Iris pigment epithelial cell (primary cell): ENCODE data around the gene KCND3.

ENCODE experiments used
- DNase-seq: peaks from one replicate; pipeline ENCODE4 v3.0.0-alpha.2; 2011; ENCODE audit warnings: low read depth

The KCND3 gene

DNA sequence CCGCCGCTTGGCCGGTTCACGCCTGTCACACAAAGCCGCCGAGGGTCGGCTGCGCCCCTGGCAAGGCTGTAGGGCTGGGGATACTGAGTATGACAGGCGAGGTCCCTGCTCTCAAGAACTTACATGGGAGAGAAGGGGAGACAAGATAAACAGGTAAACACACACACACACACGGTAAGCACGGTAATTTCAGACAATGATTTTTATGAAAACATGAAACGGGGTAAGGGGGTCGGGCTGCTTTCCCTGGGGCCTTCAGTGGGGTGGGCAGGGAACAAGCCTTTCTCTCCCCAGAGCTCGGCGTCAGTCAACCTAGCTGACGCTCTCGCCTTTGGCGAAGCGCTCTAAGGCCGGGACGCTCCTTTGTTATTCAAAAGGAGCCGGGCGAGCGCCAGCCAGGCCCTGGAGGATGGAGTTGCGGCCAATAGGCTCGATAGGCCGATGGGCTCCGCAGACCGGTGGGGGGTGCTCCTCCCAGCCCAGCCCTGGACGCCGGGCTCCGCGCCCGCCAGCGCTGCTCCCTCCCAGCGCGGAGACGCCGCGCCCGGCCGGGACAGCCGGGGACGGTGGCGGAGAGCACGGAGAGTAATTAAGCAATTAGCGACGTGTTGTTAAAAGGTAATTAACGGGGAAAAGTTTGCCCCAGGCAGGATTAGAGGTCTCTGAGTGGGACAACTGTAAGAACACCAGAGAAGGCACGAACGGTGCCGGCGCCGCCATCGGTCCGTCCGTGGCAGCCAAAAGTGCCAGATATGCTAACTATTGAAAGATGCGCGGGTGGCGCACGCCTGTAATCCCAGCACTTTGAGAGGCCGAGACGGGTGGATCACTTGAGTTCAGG, 249.3 kb downstream of the KCND3 start:
- DNase-seq, result peak; percentile 76

DNA sequence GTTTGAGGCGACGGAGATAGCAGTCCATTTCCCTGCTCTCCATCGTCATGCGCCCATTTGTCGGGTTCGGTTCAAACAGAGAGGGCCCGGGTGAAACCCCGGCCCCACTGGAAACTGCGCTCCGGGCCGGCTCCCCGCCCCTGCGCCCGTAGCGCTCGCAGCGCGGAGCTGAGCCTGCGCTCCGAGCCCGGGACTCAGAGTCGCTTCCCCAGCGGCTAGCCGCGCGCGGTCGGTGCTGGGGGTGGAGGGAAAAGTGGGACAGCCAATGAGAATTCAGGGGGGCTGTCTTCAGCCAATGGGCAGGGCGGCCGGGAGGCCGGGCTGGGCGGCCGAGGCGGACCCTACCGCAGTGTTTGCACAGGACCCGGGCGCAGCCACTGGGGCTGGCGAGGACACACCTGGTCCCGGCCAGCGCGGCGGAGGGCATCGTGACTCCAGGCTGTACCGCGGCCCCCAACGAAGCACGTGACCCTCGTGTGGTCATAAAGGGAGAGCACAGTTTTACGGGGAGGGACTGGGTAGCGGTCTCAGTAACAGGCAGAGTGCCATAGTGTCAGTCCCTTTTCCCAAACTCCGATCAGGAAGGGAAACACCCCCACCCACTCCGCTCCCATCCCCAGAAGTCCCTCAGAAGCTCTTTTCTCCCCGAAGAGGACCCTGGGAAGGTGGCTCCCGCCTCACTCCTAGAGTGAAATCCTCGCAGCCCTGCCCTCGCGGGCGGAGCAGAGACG, 250.1 kb downstream of the KCND3 start, which contains the start of gene INKA2:
Gene INKA2, minus strand, starts transcription at position 202 of the 731 bp plus-strand sequence. Its CDS starts 153 bp downstream, at position 49.
- peak; percentile 89 for DNase-seq

DNA sequence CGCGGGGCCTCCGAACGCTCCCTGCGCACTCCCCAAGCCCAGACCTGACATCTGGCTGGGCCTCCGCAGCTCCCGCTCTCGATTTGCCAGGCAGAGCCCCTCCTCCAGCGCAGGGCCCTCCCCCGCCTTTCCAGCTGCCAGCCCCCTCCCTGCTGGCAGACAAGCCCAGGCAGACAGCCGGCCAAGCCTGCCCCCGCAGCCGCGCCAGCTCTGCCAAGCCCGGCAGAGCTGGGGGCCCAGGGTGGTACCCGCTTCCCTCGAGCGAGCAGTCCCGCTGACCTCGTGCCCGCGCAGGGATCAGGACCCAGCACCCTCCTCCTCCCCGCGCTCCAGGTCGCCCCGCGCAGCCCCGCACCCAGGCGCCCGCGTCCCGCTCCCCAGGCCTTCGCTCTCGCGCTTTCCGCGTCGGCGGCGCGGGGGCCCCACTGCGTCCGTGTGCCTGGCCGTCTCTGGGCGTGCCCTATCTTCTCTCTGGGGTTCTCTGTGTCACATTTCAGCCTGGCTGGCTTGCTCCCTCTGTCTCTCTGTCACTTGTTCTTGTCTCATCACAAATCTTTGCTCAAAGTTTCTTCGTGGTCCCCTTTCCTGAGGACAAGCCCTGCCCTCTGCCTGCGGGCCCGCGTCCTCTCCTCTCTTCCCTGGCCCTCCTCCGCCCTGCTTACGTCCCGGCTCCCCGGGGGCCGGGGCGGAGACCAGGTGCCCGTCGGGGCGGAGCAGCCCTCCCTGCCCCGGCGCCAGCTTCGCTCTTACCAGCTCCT, 250.9 kb downstream of the KCND3 start:
- DNase-seq, result peak; percentile 50

DNA sequence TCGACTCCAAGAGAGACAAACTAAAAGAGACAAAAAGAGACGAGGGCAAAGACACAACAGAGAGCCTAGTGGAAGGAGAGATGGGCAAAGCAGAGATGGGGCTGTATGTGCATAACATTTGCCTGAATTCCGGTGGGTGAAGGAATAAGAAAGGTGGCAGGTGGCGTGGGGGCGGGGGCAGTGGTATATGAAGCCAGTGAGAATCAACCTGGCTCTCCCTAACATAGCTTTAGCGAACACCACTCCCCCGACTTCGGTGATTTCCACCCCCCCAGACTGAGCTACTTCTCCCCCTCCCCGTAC, 251.4 kb downstream of the KCND3 start:
- DNase-seq, result no peak

DNA sequence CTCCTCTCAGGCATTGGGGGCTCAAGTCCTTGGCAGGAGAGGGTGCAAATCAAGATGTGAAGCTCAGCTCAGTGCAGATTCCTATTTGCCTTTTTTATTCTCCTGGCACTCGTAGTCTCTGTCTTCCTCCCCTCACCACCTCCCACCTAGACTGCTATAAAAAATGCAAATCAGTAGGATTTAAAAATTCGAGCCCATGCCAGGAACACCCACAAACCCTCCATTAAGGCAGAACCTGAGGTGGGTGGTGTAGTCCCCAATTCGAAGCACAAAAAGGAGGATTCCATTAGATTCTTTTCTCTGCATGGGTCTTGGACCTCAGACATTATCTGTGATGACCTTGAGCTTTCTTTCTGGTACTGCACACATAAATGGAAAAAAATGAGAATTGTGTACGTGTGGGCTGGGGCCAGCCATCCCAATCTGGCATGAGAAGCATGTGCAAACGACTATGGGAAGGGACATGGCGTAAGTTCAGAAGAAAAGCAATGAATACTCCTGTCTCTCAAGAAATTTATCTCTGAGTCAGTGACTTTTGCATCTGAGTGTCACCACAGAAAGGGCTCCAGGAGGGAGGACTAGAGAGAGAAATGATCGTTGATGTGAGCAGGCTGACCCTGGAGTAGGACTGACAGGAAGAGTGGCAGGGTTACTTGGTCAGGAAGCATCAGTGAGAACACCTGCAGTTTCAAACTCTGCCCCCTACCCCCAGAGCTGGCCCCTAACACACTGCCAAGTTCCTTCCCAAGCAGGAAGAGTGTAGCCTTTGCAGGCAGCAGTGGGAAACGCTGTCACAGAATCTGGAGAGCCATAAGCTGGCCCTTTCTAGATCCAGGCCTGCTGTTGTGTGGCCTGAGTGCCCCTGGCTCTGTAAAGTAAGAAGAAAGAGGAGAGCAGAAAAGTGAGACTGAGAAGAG, 252.0 kb downstream of the KCND3 start:
- DNase-seq, result no peak

DNA sequence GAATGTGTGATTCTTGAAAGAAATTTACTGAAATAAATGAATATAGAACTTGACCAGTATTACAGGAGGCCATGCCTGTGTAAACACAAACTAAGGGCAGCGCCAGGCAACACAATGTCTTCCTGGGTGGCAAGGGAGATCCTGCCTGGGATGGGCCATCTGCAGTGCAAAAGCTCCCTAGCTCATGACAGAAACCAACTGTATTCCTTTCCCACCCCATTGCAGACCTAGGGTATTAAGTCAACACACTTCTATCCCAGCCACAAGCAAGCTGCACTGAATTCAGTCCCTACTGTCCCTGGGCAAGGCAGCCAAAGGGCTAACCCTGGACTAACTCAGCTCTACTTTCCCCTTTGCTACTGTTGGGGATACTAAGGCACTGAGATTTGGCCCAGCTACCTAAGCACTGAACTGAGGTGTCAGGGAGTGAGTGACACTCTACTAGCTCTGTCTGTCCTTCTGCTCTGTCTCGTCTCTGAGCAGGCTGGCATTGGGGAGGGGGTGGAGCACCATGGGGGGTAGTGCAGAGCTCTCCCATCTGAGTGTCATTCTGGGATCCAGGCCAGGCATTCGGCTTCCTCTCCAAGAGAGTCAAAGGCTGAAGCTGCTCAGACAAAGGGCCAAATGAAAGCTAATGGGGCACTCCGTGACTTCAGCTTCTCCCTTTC, 252.8 kb downstream of the KCND3 start:
- peak; percentile 18 for DNase-seq

DNA sequence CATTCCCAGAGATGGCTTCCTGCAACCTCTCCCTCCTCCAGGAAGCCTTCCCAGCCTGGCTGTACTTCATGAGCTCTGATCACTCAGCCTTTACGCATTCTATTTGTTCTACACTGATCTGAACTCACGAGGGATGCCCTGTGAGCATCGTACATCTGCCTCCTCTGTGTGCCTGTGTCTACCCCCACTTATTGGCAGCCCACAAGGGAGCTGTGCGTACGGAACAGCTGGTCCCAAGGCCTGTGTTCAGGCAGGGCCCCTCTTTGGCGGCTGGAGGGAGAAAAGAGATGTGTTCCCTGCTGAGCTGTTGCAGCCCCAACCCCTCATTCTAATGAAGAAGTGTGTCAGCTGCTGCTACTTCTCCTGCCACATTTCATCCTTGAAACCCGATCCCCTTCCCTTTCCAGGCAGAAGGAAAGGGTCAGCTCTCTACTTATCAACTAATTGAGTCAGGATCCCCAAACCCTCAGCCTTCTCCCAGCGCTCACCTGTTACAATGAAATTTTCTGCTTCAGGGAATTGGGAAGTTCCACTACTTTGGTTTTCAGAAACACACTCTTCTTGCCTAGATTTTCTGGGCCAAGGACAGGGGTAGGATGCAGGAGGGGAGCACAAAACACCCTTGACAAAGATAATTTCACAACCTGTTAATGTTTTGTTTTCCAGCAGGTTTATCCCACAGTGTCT, 253.5 kb downstream of the KCND3 start:
- peak; percentile 20 for DNase-seq

DNA sequence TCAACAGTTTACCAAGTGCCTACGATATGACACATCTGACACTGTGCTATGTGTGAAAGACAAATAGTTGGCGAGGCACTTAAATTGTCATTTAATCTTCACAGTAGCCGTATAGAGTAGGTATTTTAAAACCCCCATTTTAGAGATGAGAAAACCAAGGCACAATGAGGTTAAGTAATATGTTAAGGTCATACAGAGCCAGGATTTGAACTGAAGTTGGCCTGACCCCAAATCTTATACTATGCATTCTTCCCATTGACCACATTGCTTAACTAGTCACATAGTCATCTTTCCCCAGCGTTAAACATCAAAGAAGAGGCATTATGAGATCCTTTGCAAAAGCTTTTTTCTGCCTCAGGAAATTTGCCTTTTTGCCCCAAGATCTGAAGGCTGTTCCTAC, 254.1 kb downstream of the KCND3 start:
- DNase-seq, result peak; percentile 38

DNA sequence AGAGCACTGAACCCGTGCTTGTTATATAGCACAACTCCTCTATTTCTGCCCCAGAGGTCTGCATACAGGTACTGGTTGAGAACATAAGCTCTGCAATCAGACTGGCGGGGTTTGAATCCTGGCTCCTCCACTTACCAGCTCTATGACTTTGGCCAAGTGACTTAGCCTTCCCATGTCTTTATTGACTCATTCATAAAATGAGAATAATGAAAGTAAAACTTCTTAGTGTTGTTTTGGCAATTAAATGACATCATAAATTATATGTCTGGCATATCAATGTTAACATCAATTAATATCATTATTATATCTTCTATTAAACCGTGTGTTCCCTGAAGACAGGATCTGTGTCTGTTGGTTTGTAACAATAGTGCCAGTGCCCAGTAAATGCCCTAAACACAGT, 254.6 kb downstream of the KCND3 start:
- no peak for DNase-seq

DNA sequence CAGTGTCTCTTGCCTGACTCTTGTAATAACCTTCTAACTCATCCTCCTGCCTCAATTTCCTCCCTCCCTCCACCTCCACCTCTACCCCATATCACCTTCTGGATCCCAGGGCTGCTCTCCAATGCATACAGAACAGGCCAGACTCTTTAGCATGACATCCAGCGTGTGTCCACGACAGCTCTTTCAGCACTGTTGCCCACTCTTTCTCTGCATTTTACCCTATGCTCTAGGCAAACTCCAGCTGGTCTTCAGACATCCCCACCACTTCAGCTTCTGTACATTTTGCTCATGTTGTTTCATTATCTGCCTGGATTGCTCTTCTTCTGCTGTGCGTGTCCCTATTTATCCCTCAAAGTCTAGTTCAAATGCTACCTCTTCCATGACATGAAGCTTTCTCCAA, 255.0 kb downstream of the KCND3 start:
- no peak for DNase-seq

DNA sequence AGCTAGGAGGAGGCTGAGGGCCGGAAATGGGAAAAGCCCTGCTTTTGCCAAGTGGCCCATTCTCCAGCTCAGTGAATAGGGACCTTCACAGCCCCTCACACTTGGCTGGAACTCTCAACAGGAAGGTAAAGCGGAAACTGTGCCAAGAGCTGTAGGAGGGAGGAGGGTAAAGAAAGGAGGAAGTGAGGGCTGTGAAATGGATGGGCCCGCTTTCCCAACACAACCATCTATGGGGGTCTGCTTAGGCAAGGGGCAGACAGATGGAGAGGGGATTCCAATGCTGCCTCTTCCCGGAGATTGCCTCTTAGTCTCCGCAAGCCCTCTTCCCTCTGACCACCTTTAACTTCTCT, 255.5 kb downstream of the KCND3 start:
- no peak for DNase-seq

DNA sequence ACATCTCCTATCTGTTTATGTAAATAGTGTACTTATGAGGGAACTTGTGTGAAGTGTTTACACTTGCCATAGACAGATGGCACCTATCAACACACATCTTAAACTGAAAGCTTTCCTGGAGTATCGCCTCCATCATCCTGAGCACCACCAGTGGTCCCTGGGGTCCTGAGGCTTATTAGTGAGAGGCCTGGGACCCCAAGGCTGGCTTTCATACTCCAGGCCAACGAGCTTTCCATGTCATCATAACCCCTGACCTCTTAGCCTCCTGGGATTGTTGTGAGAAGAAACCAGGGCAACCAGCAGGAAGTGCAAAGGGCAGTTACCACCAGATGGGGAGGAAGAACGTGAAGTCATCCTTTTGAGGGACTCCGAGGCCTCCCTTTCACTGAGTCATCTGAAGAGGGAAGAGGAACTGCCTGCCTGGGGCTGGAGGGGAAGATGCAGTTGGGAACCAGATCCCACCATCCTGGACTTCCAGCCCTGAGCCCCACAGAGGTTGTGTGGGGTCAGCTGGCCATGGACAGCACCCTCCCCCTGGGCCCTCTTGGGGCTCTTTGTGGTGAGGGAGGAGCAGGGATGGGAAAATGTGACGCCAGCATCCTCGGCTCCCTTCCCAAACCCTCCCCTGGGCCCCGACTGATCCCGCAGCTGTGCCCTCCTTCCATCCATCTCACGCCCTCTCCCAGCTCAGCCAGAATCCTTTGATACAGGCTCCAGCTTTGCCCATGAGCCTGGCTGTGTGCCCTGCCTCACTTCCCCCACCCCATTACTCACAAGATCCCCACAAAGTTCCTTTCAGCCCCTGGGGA, 256.1 kb downstream of the KCND3 start:
- DNase-seq, result peak; percentile 76

DNA sequence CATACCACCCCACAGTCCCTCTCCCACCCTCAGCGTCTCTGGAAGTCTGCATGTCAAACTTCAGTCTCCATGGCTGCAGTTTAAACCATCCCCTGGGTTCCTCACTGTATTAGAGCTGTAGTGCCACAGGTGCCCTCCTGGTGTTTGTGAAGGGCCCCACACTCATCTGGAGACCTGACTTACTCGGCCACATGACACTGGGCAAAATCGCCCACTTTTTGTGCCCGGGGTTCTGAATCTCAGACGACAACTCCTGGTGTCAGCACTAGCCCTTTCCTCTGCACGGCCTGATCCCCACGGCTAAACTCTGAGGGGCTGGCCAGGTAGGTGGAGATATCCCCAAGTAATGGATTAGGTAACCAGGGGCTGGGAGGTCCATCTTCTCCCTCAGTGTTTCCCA, 256.8 kb downstream of the KCND3 start:
- no peak for DNase-seq

DNA sequence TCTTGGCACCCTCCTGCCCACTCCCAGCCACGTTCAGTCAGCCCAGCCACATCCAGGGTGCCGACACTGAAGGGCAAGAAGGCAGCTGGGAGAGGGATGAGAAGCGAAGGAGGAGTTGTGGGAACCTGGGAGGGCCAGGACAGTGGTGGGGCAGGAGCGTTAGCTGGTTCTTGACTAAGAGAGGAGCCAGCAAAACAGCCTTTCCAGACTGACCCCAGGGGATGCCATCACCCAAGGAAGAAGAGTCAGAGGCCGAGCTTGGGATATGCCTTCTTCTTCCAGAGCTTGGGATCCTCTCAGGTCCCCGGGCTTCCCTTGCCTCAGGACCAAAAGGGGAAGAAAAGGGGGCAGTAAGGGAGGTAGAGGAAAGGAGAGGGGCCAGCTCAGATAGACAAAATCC, 257.5 kb downstream of the KCND3 start:
- DNase-seq, result no peak

DNA sequence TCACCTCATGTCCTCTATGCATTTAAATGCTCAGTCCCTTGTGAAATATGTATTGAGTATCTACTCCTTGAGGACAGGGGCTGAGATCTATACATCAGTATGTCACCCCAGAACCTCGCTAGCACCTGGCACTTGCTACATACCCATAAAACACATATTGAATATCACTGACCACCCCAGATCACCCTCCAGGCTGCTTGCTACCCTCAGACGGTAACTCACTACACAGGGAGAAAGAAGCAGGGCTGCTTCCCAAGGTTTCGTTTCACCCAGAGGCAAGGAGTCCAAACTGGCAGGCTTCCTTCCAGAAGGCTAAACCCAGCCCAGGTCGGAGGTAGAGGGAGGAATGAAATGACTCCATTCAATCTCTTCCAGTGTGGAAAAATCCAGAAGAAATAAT, 258.8 kb downstream of the KCND3 start:
- no peak for DNase-seq

DNA sequence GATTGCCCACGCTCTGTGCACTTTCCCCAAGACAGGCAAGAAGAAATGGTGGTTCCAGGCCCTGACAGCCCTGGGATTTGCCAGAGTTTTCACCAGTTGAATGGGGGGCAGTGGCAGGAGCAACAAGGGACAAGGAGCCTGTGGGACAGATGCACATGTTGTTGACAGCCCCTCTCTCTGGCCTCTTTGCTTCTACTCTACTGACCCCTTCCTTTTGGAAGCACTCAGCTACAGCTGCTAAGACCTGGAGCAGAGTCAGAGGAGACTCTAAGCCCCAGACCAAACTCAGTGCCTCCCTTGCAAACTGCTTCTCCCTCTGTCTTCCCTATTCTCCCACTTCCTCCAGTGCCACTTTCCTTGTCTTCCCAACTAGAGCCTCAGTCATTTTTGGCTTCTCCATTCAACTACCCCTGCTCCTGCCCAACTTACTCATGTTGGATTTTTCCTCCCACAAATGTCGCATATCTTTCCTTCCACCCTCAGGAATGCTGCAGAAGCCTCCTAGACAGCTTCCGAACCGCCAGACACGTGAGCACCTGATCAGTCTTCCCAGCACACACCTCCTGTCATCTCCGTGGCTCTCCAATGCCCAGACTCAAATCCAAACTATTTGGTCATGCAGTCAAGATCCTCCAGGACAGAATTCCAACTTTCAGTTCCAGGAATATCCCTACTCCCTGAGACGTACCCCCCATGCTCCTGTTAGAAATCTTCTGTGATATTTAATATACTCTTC, 259.4 kb downstream of the KCND3 start:
- no peak for DNase-seq

DNA sequence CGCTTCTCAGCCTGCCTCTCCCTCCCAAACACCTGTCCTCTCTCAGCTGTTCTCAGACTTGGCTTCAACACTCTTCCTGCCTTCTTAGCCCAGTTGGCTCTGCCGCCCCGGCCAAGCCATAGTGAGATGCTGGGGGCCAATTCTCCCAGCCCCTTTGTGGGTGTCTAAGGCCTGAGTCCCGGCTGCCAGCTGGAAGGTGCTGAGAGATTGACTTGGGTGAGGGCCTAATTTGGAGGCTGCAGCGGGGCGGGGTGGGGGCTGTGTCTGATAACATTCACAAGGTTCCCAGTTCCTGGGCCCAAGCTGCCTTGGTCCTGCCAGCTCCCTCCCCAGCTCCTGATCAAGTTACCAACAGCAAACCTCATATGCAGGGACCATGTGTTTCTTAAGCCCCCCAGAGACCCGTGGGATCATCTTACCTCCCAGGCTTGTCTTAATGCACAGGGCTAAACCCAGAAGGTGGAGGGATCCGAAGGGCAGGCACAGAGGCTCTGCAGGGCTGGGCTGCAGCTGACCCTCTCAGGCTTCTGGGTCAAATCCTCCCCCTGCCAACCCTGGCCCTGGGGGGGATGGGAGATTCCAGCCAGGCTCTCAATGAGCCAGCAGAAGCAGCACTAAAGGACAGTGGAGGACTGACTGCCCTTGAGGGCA, 260.1 kb downstream of the KCND3 start:
- no peak for DNase-seq

DNA sequence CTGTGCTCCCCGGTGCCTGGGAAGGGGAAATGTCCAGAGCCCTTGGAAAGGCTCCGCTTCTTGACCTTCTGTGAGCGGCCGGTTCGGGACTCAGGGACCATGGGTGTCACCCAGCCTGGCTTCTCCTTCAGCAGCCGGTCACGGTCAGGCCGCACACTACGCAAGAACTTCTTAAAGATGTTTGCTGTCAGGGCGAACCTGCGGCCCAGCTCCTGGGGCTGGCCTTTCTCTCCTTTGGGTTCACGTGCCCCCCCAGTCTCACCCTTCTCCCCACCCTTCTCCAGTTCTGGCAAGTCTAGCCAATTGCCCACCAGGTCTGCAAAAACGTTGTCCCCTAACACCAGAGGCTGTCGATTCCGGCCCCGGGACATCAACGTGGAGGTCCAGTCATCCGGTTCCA, 262.4 kb downstream of the KCND3 start:
- no peak for DNase-seq

DNA sequence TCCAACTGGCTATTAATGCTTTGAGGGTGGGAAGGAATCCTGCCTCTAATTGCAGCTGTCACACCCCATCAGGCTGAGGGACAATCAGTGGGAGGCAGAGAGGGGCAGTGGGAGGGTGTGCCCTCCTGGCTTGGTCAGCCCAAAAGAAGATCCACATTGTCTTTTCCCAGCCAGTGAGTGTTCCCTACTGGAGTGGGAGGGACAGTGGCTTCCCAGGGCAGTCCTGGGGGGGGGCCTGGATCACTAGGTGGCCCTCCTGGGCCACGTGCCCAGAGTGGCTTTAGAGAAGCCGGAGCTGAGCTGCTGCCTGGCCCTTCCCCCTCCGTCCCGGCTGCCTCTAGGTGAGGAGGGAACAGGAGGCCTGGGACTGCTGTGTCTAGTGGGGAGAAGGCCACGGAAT, 264.3 kb downstream of the KCND3 start:
- no peak for DNase-seq
